ENCODE measurements around the gene CUX1.
"Not testable (repeated sequence)": the region's sequence is repeated elsewhere in the genome, so short reads cannot be mapped to it uniquely, and the experiment has no call there.

Gene CUX1

GRCh38 chr7:101824440-101824839 lies 7.0 kb downstream of the CUX1 start:
- no peak for DNase-seq

GRCh38 chr7:101826081-101826835 lies 8.8 kb downstream of the CUX1 start:
- no peak for DNase-seq

- no peak for DNase-seq
Measured at GRCh38 chr7:101828301-101829020, 11.0 kb downstream of the CUX1 start.

GRCh38 chr7:101829374-101829773 lies 11.9 kb downstream of the CUX1 start:
- DNase-seq: no peak

GRCh38 chr7:101829821-101830220 lies 12.4 kb downstream of the CUX1 start:
- no peak for DNase-seq

GRCh38 chr7:101831396-101831795 lies 14.0 kb downstream of the CUX1 start:
- not testable (repeated sequence) for DNase-seq

GRCh38 chr7:101832205-101832631 lies 14.8 kb downstream of the CUX1 start:
- DNase-seq: no peak

GRCh38 chr7:101832685-101833375 lies 15.4 kb downstream of the CUX1 start:
- DNase-seq: no peak

GRCh38 chr7:101833799-101834198 lies 16.4 kb downstream of the CUX1 start:
- DNase-seq: no peak

GRCh38 chr7:101835136-101835535 lies 17.7 kb downstream of the CUX1 start:
- DNase-seq: no peak

GRCh38 chr7:101837433-101837832 lies 20.0 kb downstream of the CUX1 start:
- not testable (repeated sequence) for DNase-seq

GRCh38 chr7:101838837-101839483 lies 21.5 kb downstream of the CUX1 start:
- DNase-seq: no peak

GRCh38 chr7:101841328-101841727 lies 23.9 kb downstream of the CUX1 start:
- DNase-seq: no peak

GRCh38 chr7:101843293-101844271 lies 26.2 kb downstream of the CUX1 start:
- no peak for DNase-seq

GRCh38 chr7:101845974-101846373 lies 28.5 kb downstream of the CUX1 start:
- no peak for DNase-seq

GRCh38 chr7:101846800-101847538 lies 29.5 kb downstream of the CUX1 start:
- no peak for DNase-seq

GRCh38 chr7:101848208-101848951 lies 31.0 kb downstream of the CUX1 start:
- no peak for DNase-seq

GRCh38 chr7:101849314-101849713 lies 31.9 kb downstream of the CUX1 start:
- DNase-seq: not testable (repeated sequence)

- not testable (repeated sequence) for DNase-seq
Measured at GRCh38 chr7:101852364-101852763, 34.9 kb downstream of the CUX1 start.

- no peak for DNase-seq
Measured at GRCh38 chr7:101853684-101854083, 36.3 kb downstream of the CUX1 start.

All from RPMI8226 (cell line).